Brain pericyte (primary cell): ENCODE results near the gene OR51B4.
"Not testable (repeated sequence)": the region's sequence is repeated elsewhere in the genome, so short reads cannot be mapped to it uniquely, and the experiment has no call there.

ENCODE experiments used
- DNase-seq: peaks from one replicate; pipeline ENCODE4 v3.0.0-alpha.2; 2012; ENCODE audit warnings: low read depth, low spot score

The OR51B4 gene

GRCh38 chr11:5294342-5294995 is 7.3 kb downstream of the OR51B4 start:
- not testable (repeated sequence) for DNase-seq

GRCh38 chr11:5293028-5293427 is 8.7 kb downstream of the OR51B4 start:
- no peak for DNase-seq

- DNase-seq: no peak
Measured at GRCh38 chr11:5291207-5291838, 10.4 kb downstream of the OR51B4 start.

- no peak for DNase-seq
Measured at GRCh38 chr11:5290106-5290505, 11.6 kb downstream of the OR51B4 start.

GRCh38 chr11:5289696-5290095 is 12.1 kb downstream of the OR51B4 start:
- no peak for DNase-seq

- DNase-seq: no peak
Measured at GRCh38 chr11:5288906-5289550, 12.7 kb downstream of the OR51B4 start.

- DNase-seq: no peak
Measured at GRCh38 chr11:5288108-5288905, 13.4 kb downstream of the OR51B4 start.

- DNase-seq: no peak
Measured at GRCh38 chr11:5286901-5287300, 14.8 kb downstream of the OR51B4 start.

- DNase-seq: no peak
Measured at GRCh38 chr11:5286351-5286750, 15.4 kb downstream of the OR51B4 start.

- no peak for DNase-seq
Measured at GRCh38 chr11:5285703-5286340, 15.9 kb downstream of the OR51B4 start.

GRCh38 chr11:5284637-5285036 is 17.1 kb downstream of the OR51B4 start:
- DNase-seq: no peak

GRCh38 chr11:5283882-5284281 is 17.9 kb downstream of the OR51B4 start:
- no peak for DNase-seq

GRCh38 chr11:5283086-5283485 is 18.7 kb downstream of the OR51B4 start:
- no peak for DNase-seq

GRCh38 chr11:5282628-5283027 is 19.1 kb downstream of the OR51B4 start:
- no peak for DNase-seq

- DNase-seq: no peak
Measured at GRCh38 chr11:5281596-5281995, 20.1 kb downstream of the OR51B4 start.

- DNase-seq: peak; percentile 95
Measured at GRCh38 chr11:5280582-5281102, 21.1 kb downstream of the OR51B4 start.

- DNase-seq: no peak
Measured at GRCh38 chr11:5279471-5280090, 22.2 kb downstream of the OR51B4 start.

- no peak for DNase-seq
Measured at GRCh38 chr11:5277807-5278382, 23.9 kb downstream of the OR51B4 start.

- DNase-seq: no peak
Measured at GRCh38 chr11:5276697-5277096, 25.0 kb downstream of the OR51B4 start.

GRCh38 chr11:5275369-5276110 is 26.2 kb downstream of the OR51B4 start:
- DNase-seq: no peak
